G401 (cell line): Measurements from ENCODE around the gene VRK1. TPM values are rescaled to one million over a fixed set of nuclear protein-coding genes. Genes with fewer than 3 reads are reported as not detected.

Source experiments
- DNase-seq: peaks from one replicate; pipeline ENCODE4 v3.0.0-alpha.2; 2015; ENCODE audit warnings: low spot score
- in situ Hi-C: cut with HindIII; loops from 2 replicates; pipeline ENCODE4 v1.10.0; 2016; ENCODE audit warnings: low sequenced_read_pairs, mixed read lengths
- total RNA-seq: library from RNA; depleted of rRNA; stranded (reverse); fragments of >200 nt; shearing (Covaris generic); gene quantifications from 2 replicates; pipeline ENCODE4 v1.2.3, GENCODE V29; 2014

The VRK1 gene
- total RNA-seq, 1 experiment from 2014 or later = 65.5 TPM

DNA sequence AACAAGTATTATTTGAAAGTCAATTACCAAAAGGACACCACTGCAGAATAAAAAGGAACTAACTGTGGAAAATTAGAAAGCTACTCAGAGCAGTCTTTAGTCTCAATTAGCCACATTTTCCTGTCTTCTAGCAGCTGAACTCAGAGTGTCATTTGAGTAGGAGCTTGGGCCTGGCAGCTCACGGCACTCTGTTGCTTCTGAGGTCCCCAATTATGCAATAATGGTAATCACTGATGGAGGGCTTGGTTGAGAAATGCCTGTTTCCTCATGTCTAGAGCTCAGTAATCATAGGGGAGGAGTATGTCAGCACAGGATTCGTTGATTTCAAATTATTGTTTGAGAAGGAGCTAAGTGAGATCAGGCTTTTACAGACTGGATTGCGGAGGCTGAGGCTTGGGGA lies 108.6 kb downstream of the VRK1 start:
- DNase-seq = no peak
- in situ Hi-C loops = no loop called here

DNA sequence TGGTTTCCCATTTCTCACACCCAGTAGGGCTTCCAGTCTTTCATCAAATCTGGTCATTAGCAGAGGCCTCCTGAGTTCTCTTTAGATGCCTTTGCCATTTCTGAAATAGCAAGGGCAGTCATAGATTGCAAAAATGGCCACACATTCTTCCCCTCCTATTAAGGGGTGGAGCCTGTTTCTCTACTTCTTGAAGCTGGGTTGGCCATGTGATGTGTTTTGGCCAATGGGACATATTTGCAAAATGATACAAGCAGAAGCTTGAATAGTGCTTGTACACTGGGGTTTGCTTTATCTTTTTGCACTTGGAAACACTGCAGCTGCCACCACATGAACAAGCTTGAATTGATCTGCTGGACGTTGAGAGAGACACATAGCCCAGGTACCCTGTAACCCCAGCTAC lies 109.3 kb downstream of the VRK1 start:
- DNase-seq = no peak
- in situ Hi-C loops = no loop called here

GRCh38 chr14:96909841-96910364 lies 112.7 kb downstream of the VRK1 start:
- in situ Hi-C loops = no loop called here
- no peak for DNase-seq

- in situ Hi-C loops = no loop called here
- DNase-seq = no peak
Observed at GRCh38 chr14:96911499-96912149, 114.4 kb downstream of the VRK1 start.

DNA sequence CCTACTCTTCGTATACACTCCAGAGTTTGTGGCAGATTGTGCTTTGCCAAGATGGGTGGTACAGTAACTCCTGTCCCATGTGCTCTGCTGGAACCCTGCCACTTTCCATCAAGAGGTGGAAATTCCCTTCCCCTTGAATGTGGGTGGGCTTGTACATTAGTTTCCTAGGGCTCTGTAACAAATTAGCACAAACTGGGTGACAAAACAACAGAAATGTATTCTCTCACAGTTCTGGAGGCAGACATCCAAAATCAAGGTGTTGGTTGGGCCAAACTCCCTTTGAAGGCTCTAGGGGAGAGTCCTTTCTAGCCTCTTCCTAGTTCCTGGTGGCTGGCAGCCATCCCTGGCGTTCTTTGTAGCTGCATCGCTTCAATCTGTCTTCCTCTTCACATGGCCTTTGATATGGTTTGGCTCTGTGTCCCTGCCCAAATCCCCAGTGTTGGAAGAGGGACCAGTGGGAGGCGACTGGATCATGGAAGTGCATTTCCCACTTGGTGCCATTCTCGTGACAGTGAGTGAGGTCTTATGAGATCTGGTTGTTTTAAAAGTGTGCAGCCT lies 117.5 kb downstream of the VRK1 start:
- in situ Hi-C loops = no loop called here
- peak; percentile 64 for DNase-seq

- DNase-seq = no peak
- in situ Hi-C loops = no loop called here
Observed at GRCh38 chr14:96915478-96915877, 118.3 kb downstream of the VRK1 start.

- no peak for DNase-seq
- in situ Hi-C loops = no loop called here
Observed at GRCh38 chr14:96916751-96917150, 119.6 kb downstream of the VRK1 start.

GRCh38 chr14:96917442-96917963 lies 120.3 kb downstream of the VRK1 start:
- no peak for DNase-seq
- in situ Hi-C loops = no loop called here

DNA sequence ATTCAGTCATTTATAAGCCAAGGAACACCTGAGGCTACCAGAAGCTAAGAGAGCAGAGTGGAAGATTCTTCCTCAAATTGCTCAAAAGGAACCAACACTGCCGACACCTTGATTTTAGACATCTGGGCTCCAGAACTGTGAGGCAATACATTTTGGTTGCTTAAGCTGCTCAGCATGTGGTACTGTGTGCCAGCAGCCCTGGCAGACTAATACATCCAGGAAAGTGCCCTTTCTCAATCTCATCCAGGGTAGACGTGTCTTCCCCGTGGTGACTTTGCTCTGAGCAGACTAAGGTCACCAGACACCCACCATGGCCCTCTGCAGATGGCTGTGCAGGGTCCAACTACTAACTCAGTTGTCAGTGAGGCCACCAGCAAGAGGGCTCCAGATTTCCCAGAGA lies 122.8 kb downstream of the VRK1 start:
- no peak for DNase-seq
- in situ Hi-C loops = no loop called here

DNA sequence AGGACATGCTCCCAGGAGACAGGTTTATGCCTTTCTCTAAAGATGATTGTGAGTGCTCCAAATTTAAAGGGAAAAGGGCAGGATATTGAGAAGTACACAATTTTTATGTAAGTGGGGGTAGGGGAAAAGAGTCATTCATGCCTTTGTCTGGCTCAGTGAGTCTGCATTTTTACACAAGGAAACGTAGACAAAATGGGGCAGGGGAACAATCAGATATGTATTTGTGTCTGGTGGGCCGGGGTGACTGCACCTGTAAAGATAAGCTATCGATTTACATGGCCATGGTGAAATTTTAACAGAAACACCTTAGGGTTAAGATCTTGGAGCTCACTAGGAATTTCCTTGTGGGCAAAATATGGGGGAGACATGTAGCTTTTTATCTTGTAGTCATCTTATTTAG lies 123.6 kb downstream of the VRK1 start:
- in situ Hi-C loops = no loop called here
- no peak for DNase-seq

- no peak for DNase-seq
- in situ Hi-C loops = no loop called here
Observed at GRCh38 chr14:96922986-96923385, 125.8 kb downstream of the VRK1 start.

DNA sequence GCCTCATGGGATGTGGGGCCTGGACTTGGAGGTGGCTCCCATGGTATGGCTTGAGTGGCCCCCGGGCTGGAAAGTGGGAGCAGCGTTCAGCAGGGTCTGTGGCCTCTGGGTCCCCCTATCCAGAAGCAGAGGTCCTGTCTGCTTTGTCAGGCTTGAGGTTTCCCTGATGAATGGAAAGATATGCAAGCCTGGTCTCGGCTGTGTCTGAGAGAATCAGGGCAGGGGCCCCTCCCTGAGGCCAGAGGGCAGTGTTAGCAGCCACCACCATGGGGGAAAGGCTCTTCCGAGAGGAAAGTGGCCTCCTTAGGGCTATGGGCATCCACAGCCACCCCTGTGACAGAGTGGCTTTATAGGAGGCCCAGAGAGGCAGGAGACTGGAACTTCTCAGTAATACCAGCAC lies 128.2 kb downstream of the VRK1 start:
- in situ Hi-C loops = no loop called here
- no peak for DNase-seq

- no peak for DNase-seq
- in situ Hi-C loops = no loop called here
Observed at GRCh38 chr14:96926001-96926400, 128.8 kb downstream of the VRK1 start.

DNA sequence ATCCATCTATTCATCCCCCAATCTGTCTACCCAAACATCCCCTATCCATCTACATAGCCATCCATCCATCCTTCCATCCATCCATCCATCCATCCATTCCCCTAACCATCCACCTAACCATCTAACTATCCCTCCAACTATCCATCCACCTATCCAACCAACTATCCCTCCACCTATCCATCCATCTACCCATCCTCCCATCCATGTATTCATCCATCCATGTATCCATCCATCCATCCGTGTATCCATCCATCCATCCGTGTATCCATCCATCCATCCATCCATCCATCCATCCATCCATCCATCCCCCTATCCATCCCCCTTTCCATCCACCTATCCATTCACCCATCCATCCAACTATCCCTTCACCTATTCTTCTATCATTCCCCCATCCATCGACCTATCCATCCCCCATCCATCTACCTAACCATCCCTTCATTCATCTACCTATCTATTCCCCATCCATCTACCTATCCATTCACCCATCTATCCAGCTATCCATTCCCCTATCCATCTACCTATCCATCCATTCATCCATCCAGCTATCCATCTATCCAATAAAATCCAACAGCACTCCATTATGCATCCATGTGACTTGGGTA lies 131.7 kb downstream of the VRK1 start:
- in situ Hi-C loops = no loop called here
- no peak for DNase-seq

DNA sequence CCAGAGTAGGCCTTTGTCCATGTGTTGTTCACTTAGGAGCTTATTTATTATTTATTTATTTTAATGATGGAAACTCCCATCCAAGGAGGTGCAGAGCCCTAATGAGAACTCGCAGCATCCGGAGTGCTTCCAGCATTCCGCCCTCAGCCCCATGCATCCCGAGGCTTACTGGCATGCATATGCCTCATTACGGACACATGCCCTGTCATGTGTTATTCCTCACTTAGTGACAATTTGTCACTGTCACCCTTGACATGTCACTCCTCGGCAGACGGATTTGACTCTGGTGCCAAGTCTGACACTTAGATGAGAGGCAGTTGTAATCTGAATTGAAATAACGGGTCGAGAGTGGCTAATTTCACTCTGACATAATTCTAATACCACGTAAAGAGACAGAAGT lies 132.8 kb downstream of the VRK1 start:
- DNase-seq = no peak
- in situ Hi-C loops = no loop called here

DNA sequence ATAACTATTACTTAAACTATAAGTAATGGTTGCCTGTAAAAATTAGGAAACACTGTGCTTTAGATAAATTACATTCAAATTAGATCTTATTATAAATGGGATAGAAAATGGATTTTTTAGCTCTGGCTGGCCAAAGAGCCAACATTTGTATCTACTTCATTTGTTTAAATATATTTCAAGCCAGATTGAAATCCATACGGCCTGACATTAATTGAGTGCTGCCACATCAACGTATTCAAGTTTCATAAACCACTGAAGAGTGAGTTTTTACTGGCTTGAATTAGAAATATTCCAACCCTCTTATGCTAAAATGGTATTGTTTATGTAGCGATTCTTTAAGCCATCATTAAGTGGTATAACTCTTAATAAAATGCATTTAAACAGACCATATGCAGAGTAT lies 133.3 kb downstream of the VRK1 start:
- in situ Hi-C loops = no loop called here
- no peak for DNase-seq
